Right lobe of liver (tissue), 4 donors: ENCODE measurements around the gene GFRA1.

Source experiments
- CTCF ChIP-seq, 4 donors: fragments of 200-600 bp in 3 of 4; fragments of 450-650 bp in 1 of 4; IDR thresholded peaks; one replicate each; pipeline versions ENCODE4 v1.5.1 to v1.8.0; 2016 to 2022; ENCODE audit warnings: antibody characterized with exemption in 4 of 4, mild to moderate bottlenecking in 2 of 4
- POLR2A ChIP-seq: fragments of 450-650 bp; IDR thresholded peaks from one replicate; pipeline ENCODE4 v1.6.1; 2017; ENCODE audit warnings: antibody characterized with exemption, mild to moderate bottlenecking
- donor health status: DM: no; HTN: no; CAD: no.
- donor health status: DM: no; HTN: no; CAD: no.
- donor health status: DM: no; HTN: yes; CAD: no.

DNA sequence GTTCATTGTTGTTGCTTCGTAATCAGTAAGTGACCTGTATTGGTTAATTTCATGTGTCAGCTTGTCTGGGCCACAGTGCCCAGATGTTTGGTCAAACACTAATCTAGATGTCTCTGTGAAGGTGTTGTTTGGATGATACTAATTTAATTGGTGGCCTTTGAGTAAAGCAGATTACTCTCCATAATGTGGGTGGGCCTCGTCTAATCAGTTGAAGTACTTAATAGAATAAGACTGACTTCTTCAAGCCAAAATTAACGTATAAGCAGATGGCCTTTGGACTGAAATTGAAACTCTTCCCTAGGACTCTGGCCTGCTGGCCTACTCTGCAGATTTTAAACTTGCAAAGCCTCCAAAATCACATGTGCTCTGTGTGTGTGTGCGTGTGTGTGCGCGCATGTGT lies 245.7 kb downstream of the GFRA1 start:
- no peak for TF ChIP-seq CTCF (IDR thresholded peaks at IDR 0.05)
- TF ChIP-seq POLR2A: no peak
